Epidermal melanocyte (primary cell): ENCODE measurements around the gene MTM1.

Experiments used
- DNase-seq: peaks from one replicate; pipeline ENCODE4 v3.0.0; 2011; ENCODE audit warnings: low spot score; ENCODE audit not compliant: insufficient read length

Gene MTM1

DNA sequence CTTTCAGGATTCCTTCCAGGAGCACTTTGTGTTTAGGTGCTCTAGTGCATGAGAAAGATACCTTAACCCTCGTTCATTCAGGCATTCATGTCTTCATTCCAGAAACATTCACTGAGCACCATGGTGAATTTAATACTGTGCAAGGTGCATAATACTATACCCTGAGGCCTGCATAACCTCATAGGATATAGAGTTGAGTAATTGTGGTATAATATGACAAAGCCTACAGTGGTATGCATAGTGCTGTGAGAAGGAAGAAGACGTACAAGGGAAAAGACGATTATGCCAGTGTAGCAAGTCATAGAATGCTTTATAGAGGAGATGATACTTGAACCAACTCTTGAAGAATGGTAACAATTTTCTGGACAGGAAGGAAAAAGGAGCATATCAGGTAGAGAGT is 34.3 kb downstream of the MTM1 start:
- DNase-seq: no peak

DNA sequence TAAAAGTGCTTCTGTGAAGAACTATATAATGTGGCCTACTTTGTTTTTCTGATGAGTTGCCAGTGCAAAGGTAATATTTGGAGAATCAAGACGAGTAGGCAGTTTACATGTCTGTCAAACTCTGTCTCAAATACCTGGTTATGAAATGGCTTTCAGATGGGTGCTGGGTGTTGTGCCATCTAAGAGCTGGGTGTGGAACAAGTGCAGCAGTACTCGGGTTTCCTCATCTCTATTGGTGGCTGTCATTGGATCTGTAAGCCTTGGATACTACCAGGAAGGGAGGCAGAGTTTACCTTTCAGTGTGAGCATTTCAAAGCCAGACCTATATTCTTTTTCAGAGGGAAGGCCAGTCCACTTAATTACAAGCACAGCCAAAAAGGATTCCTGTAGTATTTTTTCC is 37.2 kb downstream of the MTM1 start:
- DNase-seq: no peak

DNA sequence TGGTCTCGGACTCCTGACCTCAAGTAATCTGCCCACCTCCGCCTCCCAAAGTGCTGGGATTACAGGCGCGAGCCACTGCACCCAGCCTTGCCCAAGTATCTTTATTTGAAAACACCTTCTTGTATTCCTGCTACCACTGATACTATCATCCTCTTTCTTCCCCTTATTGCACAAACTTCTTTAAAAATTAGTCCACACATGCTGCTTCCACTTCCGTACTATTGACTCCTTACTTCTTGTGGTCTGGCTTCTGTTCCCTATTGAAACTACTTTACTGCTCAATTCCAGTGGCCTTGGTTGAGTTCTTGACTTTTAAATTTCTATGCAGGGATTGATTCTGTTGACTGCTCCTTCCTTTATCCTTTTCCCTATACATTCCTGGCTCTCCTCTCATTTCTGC is 38.8 kb downstream of the MTM1 start:
- DNase-seq: no peak

DNA sequence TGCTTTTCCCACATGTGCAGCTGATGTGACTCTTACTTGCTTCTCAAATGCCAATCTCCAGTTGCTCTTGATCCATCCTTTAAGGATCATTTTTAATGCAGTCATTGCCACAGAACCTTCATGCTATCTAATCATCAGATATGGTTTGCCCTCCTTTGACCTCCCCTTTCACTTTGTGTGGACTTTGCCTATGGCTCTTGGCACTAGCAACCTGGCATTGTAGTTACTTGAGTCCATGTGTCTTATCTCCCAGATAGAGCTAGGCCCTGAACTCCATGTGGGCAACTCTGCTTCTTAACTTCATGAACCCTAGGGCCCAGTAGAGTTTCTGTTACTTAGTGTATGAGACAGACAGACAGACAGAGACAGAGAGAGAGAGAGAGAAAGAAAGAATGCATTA is 41.6 kb downstream of the MTM1 start:
- DNase-seq: no peak

DNA sequence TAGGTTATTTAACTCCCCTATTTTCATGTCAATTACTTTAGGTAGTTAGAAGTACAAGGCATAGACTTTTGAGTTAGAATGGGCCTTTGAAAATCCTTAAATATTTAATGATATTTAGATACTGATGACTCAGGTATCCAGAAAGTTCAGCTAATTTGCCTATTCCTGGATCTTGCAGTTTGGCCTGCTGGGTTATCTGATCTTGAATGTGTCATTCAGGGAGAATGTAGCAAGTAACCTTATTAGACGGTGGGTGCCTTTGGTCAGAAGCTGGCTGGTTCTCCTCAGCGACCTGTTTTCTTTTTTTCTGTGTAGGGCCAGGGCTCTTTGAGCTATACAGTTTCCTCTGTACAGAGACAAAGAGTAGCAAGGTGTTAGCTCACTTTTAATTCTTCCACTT is 42.0 kb downstream of the MTM1 start:
- no peak for DNase-seq

DNA sequence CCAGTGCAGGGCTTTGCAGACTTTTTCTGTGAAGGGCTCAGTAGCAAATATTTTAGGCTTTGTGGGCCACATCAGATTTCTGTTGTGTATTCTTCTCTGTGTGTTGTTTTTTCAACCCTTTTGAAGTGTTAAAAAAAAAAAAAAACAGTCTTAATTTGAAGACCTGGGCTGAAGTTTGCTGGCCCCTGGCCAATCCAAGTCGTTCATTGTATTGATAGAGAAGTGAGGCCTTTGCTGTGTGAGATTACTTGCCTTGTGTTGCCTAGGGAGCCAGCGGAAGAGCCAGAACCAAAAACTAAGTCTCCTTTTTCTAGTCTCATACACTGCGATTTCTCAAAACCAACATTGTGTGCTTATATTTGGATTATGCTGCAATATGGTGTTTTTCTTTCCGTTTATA is 46.9 kb downstream of the MTM1 start:
- no peak for DNase-seq

DNA sequence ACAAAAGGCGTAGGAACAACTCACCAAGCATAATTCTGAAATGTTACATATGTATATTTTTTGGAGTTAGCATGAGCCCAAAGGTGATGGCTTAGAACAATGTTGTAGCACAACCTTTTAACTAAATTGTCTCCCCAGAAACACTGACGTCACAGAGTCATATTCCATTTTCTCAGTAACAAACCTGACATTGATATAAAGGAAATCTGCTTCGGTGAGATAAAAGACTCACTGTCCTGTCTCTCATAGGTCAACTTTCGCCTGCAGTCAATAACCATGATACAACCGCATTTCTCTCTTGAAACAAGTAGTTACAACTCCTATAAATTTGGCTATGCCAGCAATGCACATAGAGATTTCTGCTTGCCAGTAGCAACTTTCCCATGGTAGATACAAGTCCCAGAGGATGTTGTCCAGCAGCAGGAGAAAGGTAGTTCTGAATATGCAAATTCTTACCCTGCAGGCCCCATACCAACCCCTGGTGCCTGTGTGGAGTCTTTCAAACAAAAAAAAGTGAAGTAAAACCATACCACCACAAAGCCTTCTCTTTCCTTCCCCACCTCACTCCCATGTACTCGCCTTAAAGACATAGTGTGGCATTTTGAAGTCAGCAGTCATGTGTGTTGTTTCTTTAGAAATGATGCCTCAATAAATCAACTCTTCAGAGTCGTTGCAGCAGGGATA is 47.9 kb downstream of the MTM1 start:
- DNase-seq: no peak

DNA sequence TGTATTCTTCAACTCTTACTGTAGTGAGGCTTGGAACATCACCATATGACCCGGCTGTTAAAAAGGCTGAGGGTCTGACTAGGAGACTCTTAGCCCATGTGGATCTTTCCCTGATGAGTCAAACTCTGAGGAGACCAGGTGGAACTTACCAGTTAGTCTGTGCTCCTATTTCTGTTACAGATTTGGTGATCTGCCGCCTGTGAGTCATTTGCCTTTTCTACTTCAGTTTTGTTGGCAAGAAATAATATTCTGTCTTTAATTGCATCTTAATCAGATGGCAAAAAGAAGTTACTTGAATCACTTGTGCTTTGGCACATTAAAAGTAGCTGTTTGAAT is 48.4 kb downstream of the MTM1 start:
- DNase-seq: no peak

DNA sequence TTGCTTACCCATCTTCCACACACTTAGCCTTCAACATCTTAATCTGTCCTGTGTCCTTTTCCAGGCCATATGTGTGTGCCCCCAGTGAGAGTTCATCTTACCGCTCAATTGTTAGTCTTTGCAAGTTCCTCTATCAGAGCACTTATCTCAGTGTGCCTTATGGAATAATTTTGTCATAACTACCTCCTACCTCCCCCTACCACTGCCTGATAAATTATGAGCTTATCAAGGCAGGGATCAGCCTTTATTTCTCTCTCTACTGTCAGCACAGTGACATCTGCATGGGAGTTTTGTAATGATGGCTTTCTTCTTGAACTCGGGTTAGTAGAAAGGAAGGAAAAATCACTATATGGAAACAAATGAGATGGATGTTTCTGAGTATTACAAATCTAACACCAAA is 53.2 kb downstream of the MTM1 start:
- DNase-seq: no peak

DNA sequence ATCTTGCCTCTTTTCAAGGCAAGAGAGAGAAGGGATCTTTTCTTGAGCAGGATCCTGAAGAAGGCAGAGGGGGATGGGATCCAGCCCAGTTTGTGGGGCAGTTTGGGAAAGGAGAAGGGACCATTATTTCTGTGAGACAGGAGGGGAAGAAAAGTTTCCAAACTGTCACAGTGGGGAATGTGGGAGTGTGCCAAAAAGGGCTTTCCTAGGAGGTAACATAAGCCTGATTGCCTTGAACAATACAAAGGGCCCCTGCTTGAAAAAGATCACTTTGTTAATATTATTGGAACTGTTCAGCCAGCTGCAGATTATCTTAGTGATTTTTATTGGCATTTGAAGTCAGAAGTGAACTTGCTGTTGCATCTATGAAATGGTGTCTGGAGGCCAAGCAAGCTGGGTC is 55.2 kb downstream of the MTM1 start:
- no peak for DNase-seq

DNA sequence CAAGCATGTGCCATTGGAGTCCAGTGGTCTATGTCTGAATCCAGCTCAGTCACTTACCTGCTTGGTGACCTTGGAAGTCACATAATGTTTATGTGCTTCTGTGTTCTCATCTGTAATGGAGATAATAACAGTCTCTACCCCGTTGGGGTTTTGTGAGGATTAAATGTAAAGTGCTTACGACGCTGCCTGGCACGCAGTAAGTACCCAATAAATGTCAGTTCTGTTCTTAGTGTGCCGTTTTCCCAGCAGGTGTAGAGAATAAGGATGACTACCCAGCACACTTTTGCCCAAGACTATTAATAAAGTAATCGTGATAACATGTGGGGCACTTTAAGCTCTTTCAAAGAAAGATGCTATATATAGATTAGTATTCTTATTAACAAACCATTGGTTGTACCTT is 56.7 kb downstream of the MTM1 start:
- no peak for DNase-seq

DNA sequence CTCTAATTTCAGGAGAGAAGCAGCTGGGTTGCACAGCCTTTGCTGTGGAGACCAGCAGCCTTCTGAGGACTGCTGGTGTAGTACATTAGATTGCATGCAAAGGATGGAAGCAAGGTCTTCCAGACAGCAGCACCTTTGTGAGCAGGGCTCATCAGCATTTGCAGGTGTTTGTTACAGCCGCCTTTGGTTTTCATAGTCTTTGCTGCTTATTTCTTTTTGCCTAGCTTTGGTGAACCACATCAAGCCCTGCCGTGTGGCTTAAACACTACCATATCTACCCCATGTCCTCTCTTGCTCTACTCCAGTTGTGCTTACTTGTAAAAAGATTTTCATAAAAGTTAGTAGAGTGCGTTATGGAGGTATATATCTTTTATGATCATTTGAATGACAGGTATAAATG is 57.5 kb downstream of the MTM1 start:
- no peak for DNase-seq

DNA sequence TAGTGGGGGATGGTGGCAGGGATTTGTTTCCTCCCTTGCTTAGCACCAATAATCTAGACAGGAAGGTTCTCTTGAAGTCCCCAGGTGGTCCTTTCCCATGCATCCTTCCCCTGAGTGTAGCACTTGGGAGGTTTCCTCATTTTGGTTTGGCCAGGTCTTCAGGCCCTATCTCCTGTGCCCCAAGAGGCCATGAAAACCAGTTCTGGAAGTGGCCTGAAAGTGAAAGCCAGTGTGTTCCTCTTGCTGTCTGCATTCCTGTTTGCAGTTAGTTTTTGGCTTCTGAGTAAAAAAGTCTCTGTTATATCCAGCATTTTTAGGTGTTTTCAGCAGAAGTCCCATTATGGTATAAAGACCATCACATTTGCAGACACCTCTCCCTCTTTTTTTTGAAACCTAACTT is 59.5 kb downstream of the MTM1 start:
- DNase-seq: no peak

DNA sequence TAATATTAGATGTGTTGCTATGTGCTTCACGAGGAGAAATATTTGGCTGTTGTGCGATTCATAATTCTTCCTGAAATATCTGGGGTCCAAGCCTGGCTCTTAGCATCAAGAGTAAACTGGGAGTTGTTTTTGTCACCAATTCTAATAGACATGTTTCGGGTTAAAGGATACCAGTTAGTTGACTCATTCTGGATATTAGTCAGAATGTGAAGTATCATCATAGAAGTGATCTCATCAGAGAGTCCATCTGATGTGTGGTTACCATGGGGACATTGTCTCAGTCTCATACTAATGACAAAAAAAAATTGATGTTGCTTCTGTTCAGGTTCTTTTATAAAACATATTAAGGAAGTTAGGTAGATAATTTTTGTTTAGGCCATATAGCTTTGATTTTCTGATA is 67.5 kb downstream of the MTM1 start:
- DNase-seq: peak; percentile 13

DNA sequence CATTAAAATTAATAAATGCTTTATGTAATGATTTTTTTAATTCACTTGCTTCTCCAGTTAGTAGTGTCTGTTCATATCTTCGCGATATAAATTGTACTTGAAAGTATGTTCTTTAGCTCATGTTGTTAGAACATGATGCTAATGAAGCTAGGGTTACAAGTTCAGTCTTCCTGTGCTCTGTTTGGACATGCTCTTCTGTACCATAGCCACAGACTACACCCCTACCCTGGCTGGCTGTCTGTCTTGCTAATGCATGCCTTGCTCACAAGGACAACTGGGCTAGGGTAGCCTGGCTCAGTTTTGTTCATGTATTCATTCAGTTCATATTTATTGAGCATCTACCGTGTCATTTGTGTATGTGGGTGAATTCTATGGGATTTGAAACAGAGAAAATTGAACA is 74.0 kb downstream of the MTM1 start:
- DNase-seq: no peak

DNA sequence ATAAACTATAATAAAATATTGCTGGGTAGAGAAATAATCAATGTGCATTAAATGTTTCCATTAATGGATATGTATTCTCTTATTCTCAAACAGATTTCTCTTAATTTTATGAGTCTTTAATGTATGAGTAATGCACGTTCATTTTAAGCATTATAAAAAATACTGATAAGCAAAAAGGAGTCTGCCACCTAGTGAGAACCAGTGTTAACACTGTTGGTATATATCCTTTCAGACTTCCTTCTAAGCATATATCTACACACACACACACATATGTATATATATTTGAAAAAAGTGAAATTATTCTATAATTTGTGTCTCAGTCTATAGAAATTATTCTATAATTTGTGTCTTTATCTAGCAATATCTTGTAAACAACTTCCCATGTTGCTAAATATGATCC is 74.8 kb downstream of the MTM1 start:
- no peak for DNase-seq

DNA sequence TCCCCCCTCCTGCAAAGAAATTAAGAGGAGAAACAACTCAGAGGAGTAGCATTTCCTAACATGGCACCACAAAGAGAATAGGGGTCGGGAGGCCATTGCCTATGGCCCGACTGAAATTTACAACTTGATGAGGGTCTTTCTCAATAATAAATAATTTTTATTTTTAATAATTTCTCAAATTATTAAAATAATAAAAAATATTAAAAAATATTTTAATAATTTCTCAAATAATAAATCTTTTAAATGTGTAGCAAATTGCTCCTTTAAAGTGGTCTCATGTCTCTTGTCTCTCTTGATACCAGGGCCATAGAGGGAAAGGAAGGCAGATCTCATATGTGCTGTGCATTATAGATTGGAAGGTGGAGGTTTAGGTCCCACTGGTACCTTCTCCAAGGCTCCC is 75.5 kb downstream of the MTM1 start:
- no peak for DNase-seq

DNA sequence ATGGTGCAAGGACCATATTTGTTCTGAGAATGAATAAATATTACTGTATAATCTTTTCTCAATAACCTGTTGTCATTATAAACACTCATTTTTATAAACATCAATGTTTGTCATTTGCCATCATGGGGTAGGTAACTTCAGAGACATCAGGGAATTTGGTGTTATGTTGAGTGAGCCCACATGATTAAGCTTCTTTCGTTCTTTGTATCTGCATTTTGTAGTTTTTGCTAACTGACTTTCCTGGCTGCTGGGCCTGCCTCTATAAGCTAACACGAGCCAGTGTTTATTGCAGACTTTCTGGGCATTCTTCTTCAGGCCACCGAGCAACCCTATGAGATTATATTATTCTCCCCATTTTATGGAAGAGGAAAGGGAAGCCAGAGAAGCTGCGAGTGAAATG is 76.0 kb downstream of the MTM1 start:
- no peak for DNase-seq

DNA sequence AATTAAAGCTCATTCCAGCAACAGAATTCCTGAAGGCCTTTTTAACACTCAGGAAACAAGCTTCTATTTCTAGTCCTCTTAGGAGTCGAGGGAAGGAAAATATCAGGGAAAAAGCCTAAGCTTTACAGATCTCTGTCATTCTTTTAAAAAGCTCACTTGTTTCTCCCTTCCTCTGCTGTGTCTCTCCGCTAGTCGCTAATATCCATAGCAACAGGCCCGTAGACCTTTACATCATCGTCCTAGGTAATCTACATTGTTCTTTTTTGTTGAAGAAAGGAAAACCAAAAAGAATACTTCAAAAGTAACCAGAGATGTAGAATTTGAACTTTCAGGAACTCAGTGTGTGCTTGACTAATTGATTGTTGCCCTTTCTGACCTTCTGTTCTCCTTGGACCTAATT is 78.9 kb downstream of the MTM1 start:
- no peak for DNase-seq

DNA sequence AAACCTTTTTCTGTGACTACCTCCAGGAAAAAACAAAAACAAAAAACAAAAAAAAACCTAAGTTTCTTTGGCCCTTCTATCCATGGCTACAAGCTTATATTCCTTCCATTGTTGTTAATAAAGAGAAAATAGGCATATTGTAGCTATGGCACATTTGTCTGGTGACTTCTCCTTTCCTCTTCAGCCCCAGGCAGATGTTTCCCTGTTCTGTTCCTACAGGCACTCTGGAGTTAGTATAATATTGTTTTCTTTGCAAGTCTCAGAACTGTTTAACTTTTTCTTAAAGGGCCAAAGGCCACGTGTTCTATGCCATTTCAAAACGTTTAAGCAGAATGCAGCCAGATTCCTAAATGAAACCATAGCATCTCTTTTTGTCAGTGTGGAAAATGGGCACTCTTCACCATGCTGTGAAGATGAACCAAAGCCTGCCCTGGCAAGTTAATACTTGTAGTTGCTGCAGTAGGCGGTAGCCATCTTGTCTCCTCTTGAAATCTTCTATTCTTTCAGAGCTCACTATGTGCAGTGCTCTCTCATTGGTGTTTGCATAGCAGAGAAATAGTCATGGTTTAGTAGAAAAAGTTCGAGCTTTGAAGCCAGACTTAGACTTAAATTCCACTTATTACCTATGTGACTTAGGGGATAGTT is 80.0 kb downstream of the MTM1 start:
- DNase-seq: no peak

DNA sequence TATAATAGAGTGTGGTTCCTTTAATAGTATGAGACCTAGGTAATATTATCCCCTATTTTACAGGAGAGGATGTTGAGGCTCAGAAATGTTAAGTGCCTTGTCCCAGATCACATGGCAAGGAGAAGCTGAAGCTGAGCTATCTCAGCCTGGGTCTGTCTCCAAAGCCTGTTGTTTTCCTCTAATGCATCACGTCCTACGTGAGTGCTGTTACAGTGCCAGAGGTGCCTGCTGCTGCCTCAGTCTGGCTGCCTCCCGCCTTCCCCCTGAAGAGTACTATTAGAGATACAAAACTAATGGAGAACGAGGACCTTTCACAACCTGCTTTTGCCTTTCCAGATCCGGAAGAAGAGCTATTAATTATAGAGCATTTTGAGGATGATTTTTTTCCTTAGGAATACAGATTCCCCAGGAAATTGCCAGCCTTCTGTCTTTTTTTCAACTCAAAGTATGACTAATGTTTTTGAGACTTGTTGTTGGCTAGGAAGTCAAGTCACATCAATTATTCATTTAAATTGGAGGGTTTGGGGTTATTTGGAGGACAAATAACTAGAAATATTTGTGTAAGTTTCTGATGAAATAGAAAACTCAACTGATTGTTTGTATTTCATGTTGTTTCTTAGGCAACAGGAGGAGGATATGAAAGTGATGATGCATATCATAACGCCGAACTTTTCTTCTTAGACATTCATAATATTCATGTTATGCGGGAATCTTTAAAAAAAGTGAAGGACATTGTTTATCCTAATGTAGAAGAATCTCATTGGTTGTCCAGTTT is 80.9 kb downstream of the MTM1 start:
- no peak for DNase-seq

DNA sequence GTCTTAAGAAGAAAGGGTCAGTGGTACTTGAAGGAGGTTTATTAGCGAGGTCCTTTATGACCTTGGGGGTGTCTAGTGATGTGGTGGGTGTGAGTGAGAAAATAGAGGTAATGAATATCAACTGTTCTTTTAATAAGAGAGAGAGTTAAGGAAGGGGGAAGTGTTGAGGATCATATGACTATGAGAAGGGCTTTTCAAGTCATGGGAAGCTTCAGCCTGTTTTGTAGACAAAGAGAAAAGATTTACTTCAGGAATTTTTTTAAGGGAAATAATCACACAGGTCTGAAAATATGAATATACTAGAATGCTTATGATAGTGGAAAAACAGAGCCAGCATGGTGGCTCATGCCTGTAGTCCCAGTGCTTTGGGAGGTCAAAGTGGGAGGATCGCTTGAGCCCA is 83.5 kb downstream of the MTM1 start:
- no peak for DNase-seq

DNA sequence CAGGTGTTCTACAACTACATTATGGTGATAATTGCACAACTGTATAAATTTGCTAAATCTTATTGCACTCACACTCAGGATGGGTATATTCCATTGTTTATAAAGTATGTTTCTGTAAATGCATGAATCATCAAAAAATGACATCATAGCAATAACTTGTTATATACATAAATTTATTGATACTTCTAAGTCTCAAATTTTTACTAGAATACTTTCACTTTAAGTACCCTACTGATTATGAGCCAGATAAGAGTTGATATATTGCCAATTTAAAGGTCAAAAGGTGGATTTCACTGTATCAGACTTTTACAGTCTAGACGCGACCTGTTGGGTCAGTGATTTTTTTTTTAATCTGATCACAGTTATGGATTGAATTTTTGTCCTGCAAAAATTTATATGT is 87.4 kb downstream of the MTM1 start:
- DNase-seq: no peak
